ENCODE measurements around the gene ZNF398. TPM values are rescaled to one million over a fixed set of nuclear protein-coding genes. Genes with fewer than 3 reads are reported as not detected.

ZNF398 gene
- total and polyA plus RNA-seq, 9 of the 15 experiments (the other 6 are each of a cell fraction or from before 2014, with no cell fraction given), result 4.0 to 18.6 (median 10.4) TPM

GRCh38 chr7:149229526-149229925 is 82.3 kb downstream of the ZNF398 start:
- ATAC-seq (peak; percentile 22), FAIRE-seq (no peak), DNase-seq (ENCODE audit: extremely low read depth in 1 of 4, low spot score in 3 of 4) (no peak)
- in situ Hi-C loops (cut with MboI), result no loop called here
- Histone ChIP-seq H3K27me3 (ENCODE audit: control insufficient read depth in 2 of 2, insufficient read depth in 2 of 2, low read length in 2 of 2) (no peaks in the 10 kb centered on the region), H2AFZ (ENCODE audit: low read depth, low read length) (no peak overlapping the region), H3K27ac (ENCODE audit: extremely low read depth, low read depth, low read length) (no peak overlapping the region), H3K4me1 (replicated peaks in 1 of 2; ENCODE audit: control insufficient read depth in 2 of 2, insufficient read depth in 2 of 2, low read length in 2 of 2) (peaks cover 0 to 4% of the 10 kb centered on the region in 2 experiments; a peak in 2 of 5 replicates), H3K79me2 (ENCODE audit: control insufficient read depth, insufficient read depth, low read length) (no peaks in the 10 kb centered on the region), H3K9ac (ENCODE audit: insufficient read depth in 1 of 2, low read depth in 2 of 2, low read length in 2 of 2) (no peak overlapping the region), H3K36me3 (ENCODE audit: control insufficient read depth, insufficient read depth, low read length) (peaks cover 13% of the 10 kb centered on the region), H3K4me2 (ENCODE audit: insufficient read depth, low read length) (no peak overlapping the region), H3K9me1 (ENCODE audit: control insufficient read depth, insufficient read depth, low read length) (no peaks in the 10 kb centered on the region), H3K4me3 (no peak overlapping the region), H3K9me3 (replicated peaks; ENCODE audit: control insufficient read depth, insufficient read depth, low read depth, low read length) (0 out of 2 replicates have a peak, but pooled peaks cover 2% of the 10 kb centered on the region), H4K20me1 (replicated peaks; ENCODE audit: control insufficient read depth, insufficient read depth, low read length) (peaks cover 3% of the 10 kb centered on the region)
- BruUV-seq (replicated peaks), result no TSS peak
- 8% methylated on average over 6 of the region's 6 CpGs for WGBS (ENCODE audit: insufficient coverage, low coverage, missing lambda C conversion rate)
- ChIA-PET POLR2A (interaction anchor here (0.6 to 1.5 kb wide), 7 partner anchors 8 to 34 kb away, joined by 3 to 5 read pairs (median 3); partner anchors contain the start of gene ZNF282), CTCF (ENCODE audit: low intra/inter-chr PET ratio) (no interaction called here)
- intact Hi-C loops (cut with micrococcal nuclease), result no loop called here
- TF ChIP-seq PHTF2 (CRISPR knock-in tag; IDR thresholded peaks at IDR 0.05) (no peak), HMBOX1 (IDR thresholded peaks at IDR 0.05) (no peak), CBX3 (IDR thresholded peaks at IDR 0.05; ENCODE audit: borderline replicate concordance in 1 of 2, low read length in 2 of 2) (0 out of 3 replicates have a peak, but pooled peaks of 1 of the 2 experiments have one; percentile 17), MECOM (CRISPR knock-in tag; IDR thresholded peaks at IDR 0.05) (no peak), DDX20 (tag; IDR thresholded peaks at IDR 0.05; ENCODE audit: low read depth) (no peak), MED1 (CRISPR knock-in tag; IDR thresholded peaks at IDR 0.05; ENCODE audit: borderline replicate concordance) (0 out of 2 replicates have a peak, but pooled peaks have one; percentile 25), TSHZ1 (CRISPR knock-in tag; IDR thresholded peaks at IDR 0.05) (no peak), THRB (CRISPR knock-in tag; conservative IDR thresholded peaks at IDR 0.05) (0 out of 2 replicates have a peak, but pooled peaks have one; percentile 10), POLR2H (tag; IDR thresholded peaks at IDR 0.05; ENCODE audit: low read depth) (0 out of 2 replicates have a peak, but pooled peaks have one; percentile 23), ELF2 (CRISPR knock-in tag; IDR thresholded peaks at IDR 0.05) (no peak), CTBP1 (IDR thresholded peaks at IDR 0.05; ENCODE audit: borderline replicate concordance) (no peak), KLF16 (IDR thresholded peaks at IDR 0.05) (no peak), RBM39 (optimal IDR thresholded peaks at IDR 0.05; ENCODE audit: low read depth, low read length) (no peak), CREB5 (CRISPR knock-in tag; IDR thresholded peaks at IDR 0.05) (peak; percentile 41; the same call in 1 of the 2 replicates), ZNF778 (CRISPR knock-in tag; IDR thresholded peaks at IDR 0.05) (no peak)

All from K562 (cell line).